DOHH2 (cell line): ENCODE measurements around the gene ORC3.

Experiments used
- H3F3A ChIP-seq: fragments of 200-600 bp; sonication (generic), shearing (Covaris generic); 2 replicates; pipeline ENCODE4 v1.6.0; 2016; ENCODE audit warnings: antibody characterized with exemption, mild to moderate bottlenecking; ENCODE audit not compliant: control insufficient read depth, insufficient read depth
- H3K27ac ChIP-seq: fragments of 200-600 bp; sonication (generic); 2 replicates; pipeline ENCODE4 v1.5.1; 2014; ENCODE audit warnings: low read depth, mild to moderate bottlenecking, low read length, moderate library complexity
- H3K27me3 ChIP-seq: fragments of 200-600 bp; sonication (generic); 2 replicates; pipeline ENCODE4 v1.6.1; 2014; ENCODE audit warnings: mild to moderate bottlenecking, low read length, mixed read lengths; ENCODE audit not compliant: control insufficient read depth
- H3K36me3 ChIP-seq: fragments of 200-600 bp; sonication (generic); 2 replicates; pipeline ENCODE4 v1.6.1; 2014; ENCODE audit warnings: mild to moderate bottlenecking, low read length, moderate library complexity, mixed read lengths; ENCODE audit not compliant: control insufficient read depth
- H3K4me1 ChIP-seq: fragments of 200-600 bp; sonication (generic); 2 replicates; pipeline ENCODE4 v1.6.1; 2014; ENCODE audit warnings: mild to moderate bottlenecking, low read length, mixed read lengths; ENCODE audit not compliant: control insufficient read depth
- H3K4me2 ChIP-seq: fragments of 200-600 bp; sonication (generic); 2 replicates; pipeline ENCODE4 v1.6.0; 2014; ENCODE audit warnings: mild to moderate bottlenecking, low read length, moderate library complexity
- H3K4me3 ChIP-seq: fragments of 200-600 bp; sonication (generic); 2 replicates; pipeline ENCODE4 v1.5.1; 2014; ENCODE audit warnings: mild to moderate bottlenecking, low read length, mixed read lengths
- H3K79me2 ChIP-seq: fragments of 200-600 bp; sonication (generic); 2 replicates; pipeline ENCODE4 v1.6.1; 2014; ENCODE audit warnings: mild to moderate bottlenecking, low read length, mixed read lengths; ENCODE audit not compliant: control insufficient read depth
- H3K9me2 ChIP-seq: fragments of 200-600 bp; sonication (generic); replicated peaks from 2 replicates; pipeline ENCODE4 v1.6.1; 2014; ENCODE audit warnings: mild to moderate bottlenecking, low read length, mixed read lengths; ENCODE audit not compliant: control insufficient read depth
- H3K9me3 ChIP-seq: fragments of 200-600 bp; sonication (generic); 2 replicates; pipeline ENCODE4 v1.6.1; 2014; ENCODE audit warnings: antibody characterized with exemption, low read length, mixed read lengths; ENCODE audit not compliant: control insufficient read depth, insufficient read depth
- H4K20me1 ChIP-seq: fragments of 200-600 bp; sonication (generic); 2 replicates; pipeline ENCODE4 v1.6.0; 2014; ENCODE audit warnings: low read depth, mild to moderate bottlenecking, antibody characterized with exemption, low read length, moderate library complexity; ENCODE audit not compliant: control insufficient read depth, insufficient read depth
- EZH2phosphoT487 ChIP-seq: fragments of 200-600 bp; sonication (generic); IDR thresholded peaks from 2 replicates; pipeline ENCODE4 v1.6.1; 2017; ENCODE audit warnings: borderline replicate concordance, mild to moderate bottlenecking, antibody characterized with exemption, low read length, moderate library complexity, mixed read lengths
- TF ChIP-seq, protein P1 (sequence below): fragments of 200-600 bp; sonication (generic); IDR thresholded peaks from one replicate; pipeline ENCODE4 v1.5.1; 2014; ENCODE audit warnings: antibody characterized with exemption, mild to moderate bottlenecking, low read depth, low read length; ENCODE audit not compliant: poor library complexity, severe bottlenecking

ORC3 gene

DNA sequence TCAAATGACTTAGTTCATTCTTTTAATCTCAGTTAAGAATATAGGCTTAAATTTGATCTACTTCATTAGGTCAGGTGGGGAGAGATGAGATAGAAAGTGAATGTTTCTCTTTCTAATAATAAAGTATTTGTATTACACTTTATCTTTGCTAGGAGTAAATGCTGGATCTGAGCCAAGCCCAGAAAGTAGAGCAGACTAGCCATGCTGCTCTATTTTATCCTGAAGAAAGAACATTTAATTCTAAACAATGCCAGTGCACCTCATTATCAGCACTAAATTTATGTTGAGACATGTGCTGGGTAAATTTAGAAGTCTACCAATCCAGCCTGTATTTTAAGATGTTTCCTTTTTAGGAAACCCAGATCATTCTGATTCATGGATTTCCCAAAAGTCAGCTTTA is 68.6 kb downstream of the ORC3 start:
- Histone ChIP-seq H3K9me3 (no peaks in the 10 kb centered on the region), H4K20me1 (no peaks in the 10 kb centered on the region), H3K36me3 (peaks cover 29% of the 10 kb centered on the region), H3K4me1 (peaks cover 19% of the 10 kb centered on the region), H3K4me3 (no peak overlapping the region), H3K27me3 (no peaks in the 10 kb centered on the region), H3K4me2 (no peak overlapping the region), H3K9me2 (no peaks in the 10 kb centered on the region), H3K27ac (no peak overlapping the region), H3F3A (peaks cover 7% of the 10 kb centered on the region), H3K79me2 (no peaks in the 10 kb centered on the region)
- no peak for TF ChIP-seq EZH2phosphoT487
- TF ChIP-seq, protein P1, sequence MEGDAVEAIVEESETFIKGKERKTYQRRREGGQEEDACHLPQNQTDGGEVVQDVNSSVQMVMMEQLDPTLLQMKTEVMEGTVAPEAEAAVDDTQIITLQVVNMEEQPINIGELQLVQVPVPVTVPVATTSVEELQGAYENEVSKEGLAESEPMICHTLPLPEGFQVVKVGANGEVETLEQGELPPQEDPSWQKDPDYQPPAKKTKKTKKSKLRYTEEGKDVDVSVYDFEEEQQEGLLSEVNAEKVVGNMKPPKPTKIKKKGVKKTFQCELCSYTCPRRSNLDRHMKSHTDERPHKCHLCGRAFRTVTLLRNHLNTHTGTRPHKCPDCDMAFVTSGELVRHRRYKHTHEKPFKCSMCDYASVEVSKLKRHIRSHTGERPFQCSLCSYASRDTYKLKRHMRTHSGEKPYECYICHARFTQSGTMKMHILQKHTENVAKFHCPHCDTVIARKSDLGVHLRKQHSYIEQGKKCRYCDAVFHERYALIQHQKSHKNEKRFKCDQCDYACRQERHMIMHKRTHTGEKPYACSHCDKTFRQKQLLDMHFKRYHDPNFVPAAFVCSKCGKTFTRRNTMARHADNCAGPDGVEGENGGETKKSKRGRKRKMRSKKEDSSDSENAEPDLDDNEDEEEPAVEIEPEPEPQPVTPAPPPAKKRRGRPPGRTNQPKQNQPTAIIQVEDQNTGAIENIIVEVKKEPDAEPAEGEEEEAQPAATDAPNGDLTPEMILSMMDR, result no peak

DNA sequence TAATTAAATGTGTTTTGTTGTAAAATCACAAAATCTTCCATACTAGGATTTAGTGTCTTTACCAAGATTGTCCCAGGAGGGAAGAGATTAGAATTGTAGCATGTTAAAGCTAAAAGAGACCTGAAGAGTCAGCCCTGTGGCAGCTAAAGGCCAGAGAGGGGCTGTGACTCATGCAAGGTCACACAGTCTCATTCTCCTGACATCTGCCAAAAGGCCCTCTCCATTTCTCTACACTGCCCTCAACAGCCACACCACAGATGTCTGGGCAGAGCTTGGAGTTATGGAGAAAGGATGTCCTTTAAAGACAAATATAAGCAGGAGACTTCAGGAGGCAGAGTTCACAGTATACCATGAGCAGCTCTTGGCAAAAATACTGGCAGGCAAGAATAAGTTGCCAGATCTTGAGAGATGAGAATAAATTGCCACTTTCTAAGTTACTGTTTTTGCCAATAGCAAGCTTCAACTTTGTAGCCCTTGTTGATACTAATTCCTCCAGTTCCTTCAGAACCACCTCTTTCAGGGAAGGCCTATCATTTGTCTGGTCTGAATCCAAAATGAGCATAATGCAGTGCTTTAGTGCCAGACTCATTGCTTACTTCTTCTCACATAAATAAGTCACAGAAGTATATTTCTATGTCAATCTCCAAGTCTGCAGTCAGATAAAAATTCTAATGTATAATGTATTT is 70.4 kb downstream of the ORC3 start:
- Histone ChIP-seq H3K9me2 (no peaks in the 10 kb centered on the region), H3K9me3 (no peaks in the 10 kb centered on the region), H3F3A (peaks cover 19% of the 10 kb centered on the region), H3K4me1 (peaks cover 19% of the 10 kb centered on the region), H3K4me3 (no peak overlapping the region), H3K36me3 (peaks cover 31% of the 10 kb centered on the region), H3K79me2 (no peaks in the 10 kb centered on the region), H3K27me3 (no peaks in the 10 kb centered on the region), H3K4me2 (no peak overlapping the region), H4K20me1 (no peaks in the 10 kb centered on the region), H3K27ac (no peak overlapping the region)
- TF ChIP-seq, protein P1, result no peak
- TF ChIP-seq EZH2phosphoT487, result no peak

- peaks cover 19% of the 10 kb centered on the region for H3K4me1 ChIP-seq
- H3K4me3 ChIP-seq, result no peak overlapping the region
- no peaks in the 10 kb centered on the region for H3K79me2 ChIP-seq
- TF ChIP-seq EZH2phosphoT487, result no peak
- TF ChIP-seq, protein P1, result no peak
- no peaks in the 10 kb centered on the region for H3K27me3 ChIP-seq
- peaks cover 25% of the 10 kb centered on the region for H3F3A ChIP-seq
- no peaks in the 10 kb centered on the region for H4K20me1 ChIP-seq
- H3K9me3 ChIP-seq, result no peaks in the 10 kb centered on the region
- no peak overlapping the region for H3K4me2 ChIP-seq
- no peaks in the 10 kb centered on the region for H3K9me2 ChIP-seq
- H3K27ac ChIP-seq, result no peak overlapping the region
- H3K36me3 ChIP-seq, result peaks cover 32% of the 10 kb centered on the region
Measured at GRCh38 chr6:87661016-87661415, 71.1 kb downstream of the ORC3 start.
